ENCODE data around the gene FCHSD1. TPM values are rescaled to one million over a fixed set of nuclear protein-coding genes. Genes with fewer than 3 reads are reported as not detected.

Gene FCHSD1
- total and polyA plus RNA-seq, 2 donors (not counting 3 experiments of a cell fraction or from before 2014, with no cell fraction given): 35.1 to 37.0 TPM

- FAIRE-seq: no peak
- H3K27ac ChIP-seq (ENCODE audit: insufficient read depth, low read depth, low read length): no peak overlapping the region
- ChIA-PET POLR2A (no interaction called here), CTCF (interaction anchor here (1.1 to 3.3 kb wide), 4 partner anchors 20 to 38 kb away, joined by 3 to 53 read pairs (median 4); partner anchors contain the start of genes DIAPH1, HDAC3 and RELL2)
- intact Hi-C loops (cut with micrococcal nuclease): no loop called here
- dilution Hi-C loops (cut with MboI; ENCODE audit: extremely low pct_ligation_motif_present, low sequenced_read_pairs): no loop called here
- H3K4me3 ChIP-seq (replicated peaks in 1 of 3; ENCODE audit: insufficient read depth in 1 of 3, low read depth in 1 of 3, low read length in 3 of 3): no peak overlapping the region
- H3K9me1 ChIP-seq (replicated peaks; ENCODE audit: control insufficient read depth, extremely low read depth, insufficient read depth, low read length): no peaks in the 10 kb centered on the region
- H2AFZ ChIP-seq (ENCODE audit: low read depth, low read length): no peak overlapping the region
- H3K9me3 ChIP-seq (replicated peaks; ENCODE audit: control insufficient read depth, insufficient read depth, low read length): no peaks in the 10 kb centered on the region
- H3K4me1 ChIP-seq (ENCODE audit: control insufficient read depth, extremely low read depth, insufficient read depth, low read length): peaks cover 16% of the 10 kb centered on the region
- no peaks in the 10 kb centered on the region for H3K27me3 ChIP-seq (ENCODE audit: control insufficient read depth in 2 of 2, insufficient read depth in 2 of 2, low read length in 2 of 2)
- no peak overlapping the region for H3K9ac ChIP-seq (replicated peaks; ENCODE audit: extremely low read depth, insufficient read depth, low read length)
- H4K20me1 ChIP-seq (replicated peaks; ENCODE audit: control insufficient read depth, extremely low read depth, insufficient read depth, low read length): no peaks in the 10 kb centered on the region
- H3K36me3 ChIP-seq (ENCODE audit: control insufficient read depth in 2 of 2, extremely low read depth in 1 of 2, insufficient read depth in 2 of 2, low read length in 2 of 2): no peaks in the 10 kb centered on the region
- no peak for TF ChIP-seq JUN (IDR thresholded peaks at IDR 0.05; ENCODE audit: borderline replicate concordance, insufficient read depth, insufficient read length, low read depth)
- no peak for TF ChIP-seq FOS (IDR thresholded peaks at IDR 0.05; ENCODE audit: borderline replicate concordance, insufficient read depth, low read length)
- no peak for TF ChIP-seq MYC (IDR thresholded peaks at IDR 0.05; ENCODE audit: low read depth, low read length)
- TF ChIP-seq EZH2 (IDR thresholded peaks at IDR 0.05; ENCODE audit: borderline replicate concordance, low read depth, low read length, severe bottlenecking): no peak
- TF ChIP-seq MAX (IDR thresholded peaks at IDR 0.05; ENCODE audit: insufficient read depth, insufficient read length): no peak
- no peak for TF ChIP-seq CTCF (IDR thresholded peaks at IDR 0.05; ENCODE audit: extremely low read depth in 1 of 2, insufficient read depth in 1 of 2, low read depth in 1 of 2, low read length in 2 of 2)
- TF ChIP-seq POLR2A (IDR thresholded peaks at IDR 0.05; ENCODE audit: low read depth, low read length): no peak
- no peak for TF ChIP-seq POLR2AphosphoS5 (IDR thresholded peaks at IDR 0.05; ENCODE audit: insufficient read depth, low read depth, low read length)
- TF ChIP-seq GATA2 (IDR thresholded peaks at IDR 0.05; ENCODE audit: insufficient read depth, insufficient read length, low read depth, low read length): no peak
- peaks cover 44% of the 10 kb centered on the region for H3K79me2 ChIP-seq (ENCODE audit: control insufficient read depth, insufficient read depth, low read length)
- no peak for DNase-seq (ENCODE audit: low read depth, low spot score)
- H3K4me2 ChIP-seq (ENCODE audit: insufficient read depth, low read length): no peak overlapping the region
- no TSS peak for BruUV-seq (replicated peaks)
These were observed 52.5 kb downstream of the FCHSD1 start for GRCh38 chr5:141598391-141599345.

Measured in endothelial cell of umbilical vein (primary cell).